TTC549 (cell line): ENCODE data around the gene DNAJC25.
"Not testable (repeated sequence)": the region's sequence is repeated elsewhere in the genome, so short reads cannot be mapped to it uniquely, and the experiment has no call there.

Source experiments
- FAIRE-seq: peaks from 2 replicates; lab custom pipeline; 2012; peaks lifted over from hg19 to GRCh38; lab: Jason Lieb, UNC

Gene DNAJC25

DNA sequence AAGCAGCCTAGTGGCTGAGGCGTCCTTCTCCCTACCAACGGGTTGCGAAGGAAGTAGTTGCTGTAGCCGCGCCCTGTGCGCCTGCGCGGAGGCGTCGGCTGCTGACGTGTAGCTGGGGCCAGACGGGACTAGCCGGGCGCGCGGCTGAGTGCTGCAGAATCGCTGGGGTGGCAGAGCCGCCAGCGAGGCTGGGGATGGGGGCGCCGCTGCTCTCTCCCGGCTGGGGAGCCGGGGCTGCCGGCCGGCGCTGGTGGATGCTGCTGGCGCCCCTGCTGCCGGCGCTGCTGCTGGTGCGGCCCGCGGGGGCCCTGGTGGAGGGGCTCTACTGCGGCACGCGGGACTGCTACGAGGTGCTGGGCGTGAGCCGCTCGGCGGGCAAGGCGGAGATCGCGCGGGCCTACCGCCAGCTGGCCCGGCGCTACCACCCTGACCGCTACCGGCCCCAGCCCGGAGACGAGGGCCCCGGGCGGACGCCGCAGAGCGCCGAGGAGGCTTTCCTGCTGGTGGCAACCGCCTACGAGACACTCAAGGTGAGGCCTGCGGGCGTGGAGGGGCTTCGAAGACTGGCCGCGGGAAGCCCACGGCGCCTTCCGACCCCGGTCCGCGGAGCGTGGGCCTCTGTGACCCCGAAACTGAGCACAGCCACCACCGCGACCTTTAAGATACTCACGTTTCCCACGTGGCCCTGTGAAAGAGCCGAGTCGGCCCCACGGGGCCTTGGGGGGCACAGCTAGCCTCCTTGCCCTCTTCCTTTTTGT is at the start of gene DNAJC25:
Gene DNAJC25, plus strand, starts transcription at position 121 of the 758 bp plus-strand sequence. Its CDS starts 74 bp downstream, at position 195.
- peak; percentile 57 for FAIRE-seq

DNA sequence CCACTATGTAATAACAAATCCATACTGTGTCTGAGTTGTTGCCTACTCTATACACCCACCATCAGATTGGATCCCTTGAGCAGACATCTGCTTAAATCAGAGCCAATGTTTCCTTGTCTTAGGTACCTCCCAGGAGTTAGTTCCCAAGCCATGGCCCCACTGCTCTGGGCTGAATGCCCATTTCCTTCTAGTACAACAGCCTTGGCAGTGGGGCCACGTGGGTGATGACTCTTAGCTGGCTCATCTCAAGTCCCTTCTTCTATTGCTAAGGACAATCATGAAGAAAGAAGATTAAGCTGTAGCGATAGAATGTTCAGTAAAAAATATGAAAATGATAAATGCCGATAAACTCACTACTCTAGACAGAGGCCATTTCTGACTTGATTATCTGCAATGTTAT is 48.2 kb upstream of the DNAJC25 start:
- FAIRE-seq, result no peak

DNA sequence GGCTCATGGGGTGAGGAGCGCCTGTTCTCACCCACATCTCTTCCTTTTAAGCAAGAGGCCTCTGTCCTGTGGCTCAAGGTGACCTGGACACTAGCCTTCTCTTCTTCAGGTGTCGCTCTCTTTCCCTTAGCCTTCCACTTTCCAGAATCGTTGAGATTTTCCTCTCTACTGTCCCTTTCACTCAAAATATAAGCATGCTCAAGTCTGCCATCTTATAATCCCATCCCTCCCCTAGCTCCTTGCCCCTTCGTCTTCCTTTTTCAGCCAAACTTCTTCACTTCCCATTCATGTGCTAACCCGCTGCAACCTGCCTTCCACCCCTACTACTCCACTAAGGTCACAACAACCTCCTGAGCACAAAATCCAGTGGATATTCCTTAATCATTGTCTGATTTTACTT is 44.8 kb upstream of the DNAJC25 start:
- no peak for FAIRE-seq

DNA sequence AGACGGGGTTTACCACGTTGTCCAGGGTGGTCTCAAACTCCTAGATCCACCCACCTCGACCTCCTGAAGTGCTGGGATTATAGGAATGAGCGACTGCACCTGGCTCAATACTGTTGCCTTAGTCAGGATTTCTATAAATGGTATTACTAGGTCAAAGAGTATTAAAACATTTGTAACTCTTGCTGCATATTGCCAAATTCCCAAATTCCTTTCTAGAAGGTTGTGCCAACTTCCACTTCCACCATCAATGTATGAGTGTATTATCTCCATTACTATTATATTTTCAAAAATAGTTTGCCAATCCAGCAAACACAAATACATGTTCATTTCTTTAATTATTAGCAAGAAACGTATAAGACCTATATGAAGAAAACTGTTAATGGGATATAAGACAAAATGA is 42.3 kb upstream of the DNAJC25 start:
- FAIRE-seq, result no peak

DNA sequence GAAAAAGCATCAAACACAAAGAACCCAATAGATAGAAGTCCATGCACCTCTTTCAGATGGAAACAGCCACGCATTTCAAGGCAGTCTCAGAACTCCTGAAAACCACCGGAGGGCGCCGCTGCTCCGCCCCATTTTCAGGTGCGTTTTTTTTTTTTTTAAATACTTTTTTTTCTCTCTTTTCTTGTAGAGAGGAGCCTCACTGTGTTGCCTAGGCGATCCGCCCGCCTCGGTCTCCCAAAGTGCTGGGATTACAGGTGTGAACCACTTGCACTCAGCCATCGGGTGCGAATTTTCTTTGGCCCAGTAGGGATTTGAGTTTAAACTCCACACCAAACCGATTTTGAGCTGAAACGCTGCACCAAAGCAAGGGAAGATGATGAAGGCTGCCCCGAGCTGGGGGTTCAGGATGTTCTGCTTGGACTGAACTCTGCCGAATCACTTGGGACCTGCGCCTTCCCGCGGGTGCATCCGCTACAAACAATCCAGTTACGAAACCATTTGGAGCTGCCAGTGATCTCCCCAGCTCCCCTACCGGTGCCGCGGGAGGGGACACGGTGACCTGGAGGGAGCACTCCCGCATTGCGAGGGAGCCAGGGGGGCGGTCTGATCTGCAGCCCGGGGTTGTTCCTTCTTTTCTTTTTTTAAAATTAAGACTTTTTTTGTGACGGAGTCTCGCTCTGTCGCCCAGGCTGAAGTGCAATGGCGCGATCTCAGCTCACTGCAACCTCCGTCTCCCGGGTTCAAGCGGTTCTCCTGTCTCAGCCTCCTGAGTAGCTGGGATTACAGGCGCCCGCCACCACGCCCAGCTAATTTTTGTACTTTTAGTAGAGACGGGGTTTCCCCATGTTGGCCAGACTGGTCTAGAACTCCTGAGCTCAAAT is 33.0 kb upstream of the DNAJC25 start:
- FAIRE-seq, result no peak

DNA sequence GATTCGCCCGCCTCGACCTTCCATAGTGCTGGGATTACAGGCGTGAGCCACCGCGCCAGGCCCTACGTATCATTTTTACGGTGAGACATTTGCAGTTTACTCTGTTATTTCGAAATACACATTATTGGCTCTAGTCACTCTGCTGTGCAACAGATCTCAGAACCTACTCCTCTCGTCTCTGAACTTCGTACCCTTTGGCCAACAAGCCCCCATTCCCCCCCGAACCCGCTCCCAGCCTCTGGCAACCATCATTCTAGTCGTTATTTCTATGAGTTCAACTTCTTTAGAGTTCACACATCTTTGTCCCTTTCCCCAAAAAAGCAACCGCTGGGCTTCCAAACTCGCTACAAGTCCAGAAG is 32.4 kb upstream of the DNAJC25 start:
- FAIRE-seq, result no peak

DNA sequence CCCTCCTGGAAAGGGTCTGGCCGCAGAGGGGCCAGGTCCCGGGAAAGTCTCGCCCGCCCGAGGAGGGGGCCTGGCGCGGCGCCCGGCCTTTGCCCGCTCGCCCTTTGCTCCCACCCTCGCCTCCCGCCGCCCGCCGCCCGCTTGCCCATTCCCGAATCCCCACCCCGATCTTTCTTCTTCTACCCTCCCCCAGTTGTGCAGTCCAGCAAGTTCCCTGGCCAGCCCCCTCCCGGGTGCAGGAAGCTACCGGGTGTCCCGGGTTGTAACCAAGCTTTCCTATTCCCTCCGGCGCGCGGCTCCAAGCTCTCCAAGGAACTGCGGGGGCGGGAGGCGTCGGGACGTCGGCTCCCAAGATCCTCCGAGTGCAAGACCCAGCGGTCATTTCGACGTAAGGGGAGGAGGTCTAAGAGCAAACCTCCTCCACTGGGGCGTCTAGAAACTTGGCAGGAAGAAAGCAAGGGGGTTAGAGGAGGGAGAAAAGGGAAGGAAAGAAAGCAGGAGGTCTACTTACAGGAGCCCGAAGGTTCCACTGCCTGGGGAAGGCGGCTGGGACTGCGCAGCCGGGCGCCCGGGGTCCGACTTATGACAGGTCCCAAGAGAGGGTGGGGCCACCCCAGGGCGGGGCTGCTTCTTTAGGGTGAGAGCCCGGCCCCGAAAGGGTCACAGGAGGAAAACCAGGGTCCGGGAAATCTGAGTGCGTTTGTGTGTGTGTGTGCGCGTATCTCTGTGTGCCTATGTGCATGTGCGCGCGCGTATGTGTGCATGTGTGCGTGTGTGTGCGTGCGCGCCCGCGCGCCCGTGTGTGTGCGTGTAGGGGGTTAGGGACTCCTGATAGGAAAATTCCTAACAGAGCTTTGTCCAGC is 31.8 kb upstream of the DNAJC25 start, which contains the start of gene PTGR1:
Gene PTGR1, minus strand, starts transcription at position 556 of the 863 bp plus-strand sequence. CDS start 2,225 bp downstream, outside the sequence.
- FAIRE-seq, result no peak

DNA sequence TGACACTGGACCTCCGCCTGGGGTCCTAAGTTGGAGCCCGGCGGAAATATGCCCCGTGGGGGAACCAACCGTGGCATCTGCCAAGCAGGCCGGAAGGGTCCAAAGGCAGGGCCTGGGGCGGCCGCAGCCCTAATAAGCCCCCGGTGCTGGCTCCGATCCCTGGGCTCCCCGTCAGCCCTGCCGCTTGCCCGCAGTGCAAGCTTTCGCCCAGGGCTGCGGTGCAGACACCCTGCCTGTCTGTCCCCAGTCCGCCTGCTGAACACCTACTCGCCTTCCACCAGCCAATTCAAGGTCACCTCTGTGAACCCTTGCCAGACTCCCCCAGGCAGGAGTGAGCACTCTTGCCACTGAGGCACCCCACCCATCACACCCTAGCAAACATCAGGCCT is 31.2 kb upstream of the DNAJC25 start:
- no peak for FAIRE-seq

DNA sequence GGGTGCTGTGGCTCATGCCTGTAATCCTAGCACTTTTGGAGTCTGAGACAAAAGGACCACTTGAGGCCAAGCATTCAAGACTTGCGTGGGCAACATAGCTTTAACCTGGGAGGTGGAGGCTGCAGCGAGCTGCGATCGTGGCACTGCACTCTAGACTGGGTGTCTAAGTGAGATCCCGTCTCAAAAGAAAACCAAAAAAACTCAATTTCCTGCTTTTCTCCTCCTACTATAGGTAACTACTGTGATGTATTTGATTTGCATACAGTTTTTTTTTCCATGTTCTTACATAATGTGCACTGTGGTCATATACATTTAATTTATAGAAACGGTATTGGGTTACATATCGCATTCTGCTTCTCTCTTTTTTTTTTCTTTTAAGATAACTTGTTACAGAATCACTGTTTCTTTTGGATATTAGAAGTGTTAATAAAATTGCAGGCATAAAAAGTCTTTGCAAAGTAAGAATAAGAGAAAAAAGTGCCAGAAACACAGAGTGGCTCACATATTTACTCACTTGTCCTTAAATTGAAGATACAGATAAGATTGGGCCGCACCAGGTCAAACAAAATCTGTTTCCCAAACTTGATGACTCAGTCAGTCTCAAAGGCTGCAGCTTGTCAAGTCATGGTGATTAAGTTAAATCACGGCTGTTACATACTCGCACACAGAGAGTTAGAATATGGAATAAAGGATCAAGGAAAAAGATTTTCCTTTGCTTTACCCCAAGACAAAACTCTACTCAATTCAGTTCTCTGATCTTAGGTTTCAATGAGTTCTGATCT is 29.7 kb upstream of the DNAJC25 start:
- no peak for FAIRE-seq

DNA sequence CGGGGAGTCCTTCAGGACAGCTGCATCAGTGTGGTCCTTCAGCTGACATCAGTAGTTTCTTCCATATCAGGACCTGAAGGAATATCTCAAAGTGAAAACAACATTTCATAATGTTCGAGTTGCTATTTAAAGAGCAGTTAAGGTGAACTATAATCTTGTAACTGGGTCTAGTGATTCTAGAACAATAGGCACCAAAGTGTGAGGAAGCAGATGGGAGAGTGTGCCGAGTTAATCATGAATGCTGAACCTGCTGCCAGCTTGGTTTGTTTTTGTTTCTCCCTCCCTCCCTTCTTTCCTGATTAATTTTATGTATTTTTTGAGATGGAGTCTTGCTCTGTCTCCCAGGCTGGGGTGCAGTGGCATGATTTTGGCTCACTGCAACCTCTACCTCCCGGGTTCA is 28.1 kb upstream of the DNAJC25 start:
- no peak for FAIRE-seq

DNA sequence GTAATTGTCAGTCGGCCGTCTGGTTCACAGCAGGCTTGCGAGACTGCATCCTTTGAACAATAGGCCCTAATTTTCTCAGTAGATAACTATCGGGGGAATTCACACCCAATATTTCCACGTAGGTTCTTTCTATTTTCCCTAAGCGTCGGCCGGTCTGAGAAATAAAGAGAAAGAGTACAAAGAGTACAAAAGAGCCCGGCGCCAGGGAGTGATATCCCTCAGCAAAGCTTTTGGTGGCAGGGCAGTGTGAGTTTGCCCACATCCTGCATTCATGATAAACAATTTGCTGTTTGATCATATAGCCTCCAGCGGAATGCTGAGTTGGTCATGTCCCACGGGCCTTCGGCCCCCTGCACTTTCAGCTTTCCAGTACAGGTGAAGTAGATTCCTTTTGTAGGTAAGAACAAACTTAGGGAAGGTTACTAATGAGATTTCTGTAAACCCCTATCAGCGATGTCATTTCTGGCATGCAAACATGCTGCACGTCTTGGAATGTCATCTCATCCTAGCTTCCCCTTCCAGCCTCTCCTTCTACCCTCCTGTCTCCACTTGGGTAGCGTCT is 27.0 kb upstream of the DNAJC25 start:
- FAIRE-seq, result no peak

DNA sequence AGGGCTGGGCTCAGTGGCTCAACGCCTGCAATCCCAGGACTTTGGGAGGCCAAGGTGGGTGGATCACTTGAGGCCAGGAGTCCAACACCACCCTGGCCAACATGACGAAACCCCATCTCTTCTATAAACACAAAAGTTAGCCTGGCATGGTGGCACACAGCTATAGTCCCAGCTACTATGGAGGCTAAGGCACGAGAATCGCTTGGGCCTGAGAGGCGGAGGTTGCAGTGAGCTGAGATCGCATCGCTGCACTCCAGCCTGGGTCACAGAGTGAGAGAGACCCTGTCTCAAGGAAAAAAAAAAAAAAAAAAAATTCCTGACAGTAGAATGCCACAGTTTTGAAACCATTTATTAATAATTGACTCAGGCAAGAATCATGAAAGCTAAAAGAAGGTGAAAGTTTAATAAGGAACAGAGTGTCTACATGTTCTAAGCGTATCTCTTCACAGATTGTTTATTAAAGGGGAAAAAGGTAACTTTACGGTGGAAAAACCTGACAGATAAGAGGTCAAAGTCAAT is 26.0 kb upstream of the DNAJC25 start:
- no peak for FAIRE-seq

DNA sequence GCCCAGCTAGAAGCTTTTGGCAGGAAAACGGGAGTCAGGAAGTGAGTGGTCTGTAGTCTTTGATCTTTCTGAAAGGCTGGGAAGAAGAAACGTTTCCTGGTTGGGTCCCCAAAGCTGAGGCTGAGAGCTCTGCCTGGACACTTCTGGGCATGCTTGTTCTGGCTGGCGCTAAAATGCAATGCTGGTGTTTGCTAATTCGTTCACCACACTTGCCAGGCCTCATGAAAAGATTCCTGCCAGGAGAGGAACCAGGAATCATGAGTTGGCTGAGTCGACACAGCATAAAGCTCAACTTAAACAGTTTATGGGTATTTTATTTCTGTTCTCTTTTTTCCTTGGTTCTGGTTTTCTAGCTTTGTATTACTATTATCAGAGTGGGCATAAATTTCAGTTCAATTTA is 21.0 kb upstream of the DNAJC25 start:
- FAIRE-seq, result no peak

DNA sequence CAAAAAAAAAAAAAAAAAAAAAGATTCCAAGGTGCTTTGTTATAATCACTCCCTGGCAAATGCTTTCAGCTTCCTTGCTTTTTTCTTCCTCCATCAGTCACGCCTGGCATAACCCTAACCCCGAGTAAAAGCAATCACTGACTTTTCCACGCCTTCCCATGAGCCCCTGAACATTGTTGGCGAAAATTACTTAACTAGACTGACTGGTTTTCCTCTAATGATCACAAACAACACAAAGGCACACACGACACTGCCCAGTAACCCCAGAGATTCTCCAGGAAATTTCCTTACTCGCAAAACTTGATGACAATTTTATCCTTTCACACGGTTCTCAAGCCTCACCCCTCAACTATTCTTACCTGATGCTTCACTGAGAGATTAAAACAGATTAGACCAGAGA is 20.3 kb upstream of the DNAJC25 start:
- no peak for FAIRE-seq

DNA sequence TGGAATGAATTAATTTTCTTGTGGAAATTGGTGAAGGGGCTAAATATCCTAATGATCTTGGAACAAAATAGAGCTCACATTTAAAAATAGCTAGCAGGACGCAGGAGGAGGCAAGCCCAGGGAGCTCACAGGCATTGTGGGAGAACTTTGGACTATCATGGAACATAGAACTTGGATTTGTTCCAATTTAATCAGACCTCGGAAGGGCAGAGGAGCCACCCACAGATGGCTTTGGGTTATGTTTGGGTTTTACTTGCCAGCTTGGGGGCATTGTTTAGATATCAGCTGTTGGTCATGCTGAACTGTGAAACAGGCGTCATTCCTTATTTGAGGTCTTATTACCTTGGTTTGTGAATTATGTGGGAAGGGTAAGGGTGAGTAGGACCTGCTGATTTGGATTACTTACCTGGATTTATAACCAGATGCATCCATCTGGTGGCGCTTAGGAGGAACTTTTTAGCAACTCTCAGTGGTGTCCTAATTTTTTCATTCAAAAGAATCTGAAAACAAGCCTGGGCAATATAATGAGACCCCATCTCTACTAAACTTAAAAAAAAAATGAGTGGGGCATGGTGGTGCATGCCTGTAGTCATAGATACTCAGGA is 17.6 kb upstream of the DNAJC25 start:
- no peak for FAIRE-seq

DNA sequence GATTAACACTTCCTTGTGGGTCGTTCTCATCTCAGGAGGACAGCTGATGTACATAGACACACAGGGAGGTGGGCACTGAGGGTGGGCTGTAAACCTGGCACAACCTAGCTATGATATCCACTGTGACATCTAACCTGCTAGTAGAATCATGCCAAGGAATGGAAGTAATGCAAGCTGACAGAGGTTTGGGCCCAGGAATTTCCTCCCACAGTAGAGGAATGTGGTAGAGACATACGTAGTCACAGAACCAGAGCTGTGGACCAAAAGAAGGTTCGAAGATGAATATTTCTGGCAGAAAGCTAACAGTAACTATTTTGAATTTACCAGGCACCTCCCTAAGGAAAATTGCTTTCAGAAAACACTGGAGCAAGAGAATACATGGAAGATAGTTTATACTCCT is 15.2 kb upstream of the DNAJC25 start:
- no peak for FAIRE-seq

DNA sequence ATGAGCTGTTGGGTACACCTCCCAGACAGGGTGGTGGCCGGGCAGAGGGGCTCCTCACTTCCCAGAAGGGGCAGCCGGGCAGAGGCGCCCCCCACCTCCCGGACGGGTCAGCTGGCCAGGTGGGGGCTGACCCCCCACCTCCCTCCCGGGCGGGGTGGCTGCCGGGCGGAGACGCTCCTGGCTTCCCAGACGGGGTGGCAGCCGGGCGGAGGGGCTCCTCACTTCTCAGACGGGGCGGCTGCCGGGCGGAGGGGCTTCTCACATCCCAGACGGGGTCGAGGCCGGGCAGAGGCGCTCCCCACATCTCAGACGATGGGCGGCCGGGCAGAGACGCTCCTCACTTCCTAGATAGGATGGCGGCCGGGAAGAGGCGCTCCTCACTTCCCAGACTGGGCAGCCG is 13.8 kb upstream of the DNAJC25 start:
- not testable (repeated sequence) for FAIRE-seq

DNA sequence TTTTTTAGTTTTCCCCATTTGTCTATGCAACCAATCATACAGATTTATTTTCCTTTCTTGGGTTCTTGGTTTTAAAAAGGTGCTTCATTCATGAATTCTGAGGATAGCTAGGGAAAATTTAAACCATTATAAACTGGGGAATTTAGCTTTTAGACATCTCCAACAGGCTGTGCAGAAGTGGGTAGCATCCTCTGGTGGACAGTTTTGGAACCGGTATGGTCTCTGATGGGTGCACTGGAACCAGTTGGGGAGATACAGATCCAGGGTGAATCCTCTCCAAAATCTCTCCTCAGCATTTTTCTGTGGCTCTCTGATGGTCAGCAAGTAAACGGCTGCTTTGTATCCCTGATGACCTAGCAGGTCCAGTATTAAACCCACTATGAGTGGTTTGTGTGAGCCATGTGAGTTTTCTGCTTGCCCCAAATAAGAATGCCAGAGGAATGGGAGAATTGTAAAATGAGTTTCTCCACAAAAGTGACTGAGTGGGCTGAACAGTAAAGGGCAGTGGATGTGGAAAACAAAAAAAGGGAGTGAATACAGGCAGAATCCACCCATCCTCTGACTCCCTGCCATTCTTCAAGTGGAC is 9.1 kb upstream of the DNAJC25 start:
- FAIRE-seq, result no peak

DNA sequence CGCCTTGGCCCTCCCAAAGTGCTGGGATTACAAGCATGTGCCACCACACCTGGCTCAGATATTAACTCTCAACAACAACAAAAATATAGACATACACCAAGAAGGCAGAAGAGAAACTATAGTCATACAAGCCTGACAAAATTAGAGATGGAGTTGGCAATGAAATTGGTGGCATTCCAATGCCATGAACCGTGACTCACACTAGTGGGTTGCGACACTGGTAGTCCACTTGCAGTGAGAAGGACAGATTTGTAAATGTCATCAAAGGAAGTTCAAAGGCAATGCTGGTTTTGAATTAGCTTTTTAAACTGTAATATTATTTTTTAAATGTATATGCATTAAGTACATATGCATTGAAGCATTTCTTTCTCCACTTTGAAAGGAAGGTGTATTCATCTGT is 8.5 kb upstream of the DNAJC25 start:
- FAIRE-seq, result no peak

DNA sequence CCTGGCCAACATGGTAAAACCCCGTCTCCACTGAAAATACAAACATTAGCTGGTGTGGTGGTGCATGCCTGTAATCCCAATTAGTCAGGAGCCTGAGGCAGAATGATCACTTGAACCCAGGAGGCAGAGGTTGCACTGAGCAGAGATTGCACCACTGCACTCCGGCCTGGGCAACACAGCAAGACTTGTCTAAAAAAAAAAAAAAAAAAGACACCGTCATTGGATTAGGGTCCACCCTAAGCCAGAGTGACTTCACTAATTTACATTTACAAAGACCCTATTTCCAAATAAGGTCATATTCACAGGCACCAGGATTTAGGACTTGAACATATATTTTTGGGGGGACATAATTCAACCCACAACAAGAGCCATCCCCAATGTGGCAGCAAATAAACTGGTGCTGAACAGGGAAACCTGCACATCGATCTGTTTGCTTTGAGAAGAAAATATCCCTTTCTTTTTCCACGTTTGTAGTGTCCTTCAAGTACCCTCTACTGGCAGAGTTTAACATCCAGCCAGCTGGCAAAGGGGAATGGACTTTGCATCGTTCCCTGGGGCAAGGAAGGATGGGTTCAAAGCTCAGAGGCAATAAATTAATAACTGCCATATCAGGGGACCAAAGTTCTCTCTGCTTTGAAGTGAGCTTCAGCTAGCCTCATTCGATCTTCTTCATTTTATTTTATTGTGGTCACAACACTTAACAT is 3.7 kb upstream of the DNAJC25 start:
- no peak for FAIRE-seq
